Effector CD4-positive, alpha-beta T cell (primary cell): ENCODE data around the gene NCCRP1.

Experiments used
- DNase-seq: peaks from one replicate; pipeline ENCODE4 v3.0.0-alpha.2; 2020

NCCRP1 gene

GRCh38 chr19:39181500-39182173 lies 15.1 kb upstream of the NCCRP1 start:
- DNase-seq: no peak

- DNase-seq: no peak
These were observed 14.6 kb upstream of the NCCRP1 start for GRCh38 chr19:39182174-39182505.

DNA sequence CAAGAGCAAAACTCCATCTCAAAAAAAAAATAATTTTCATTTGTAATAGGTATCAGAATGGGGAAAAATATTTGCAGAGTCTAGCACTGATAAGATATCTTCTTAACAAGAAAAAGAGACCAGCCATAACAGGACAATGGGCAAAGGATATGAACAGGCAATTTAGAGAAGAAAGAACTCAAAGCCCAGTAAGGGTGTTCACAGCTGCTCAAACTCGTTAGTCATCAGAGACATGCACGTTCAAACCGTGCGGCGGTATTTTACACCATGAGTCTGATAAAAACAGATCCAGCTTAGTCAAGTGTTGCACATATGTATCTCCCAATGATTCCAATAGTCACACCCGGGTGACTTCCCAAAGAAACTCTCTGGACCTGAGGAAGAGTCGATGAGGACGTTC lies 13.7 kb upstream of the NCCRP1 start:
- no peak for DNase-seq

DNA sequence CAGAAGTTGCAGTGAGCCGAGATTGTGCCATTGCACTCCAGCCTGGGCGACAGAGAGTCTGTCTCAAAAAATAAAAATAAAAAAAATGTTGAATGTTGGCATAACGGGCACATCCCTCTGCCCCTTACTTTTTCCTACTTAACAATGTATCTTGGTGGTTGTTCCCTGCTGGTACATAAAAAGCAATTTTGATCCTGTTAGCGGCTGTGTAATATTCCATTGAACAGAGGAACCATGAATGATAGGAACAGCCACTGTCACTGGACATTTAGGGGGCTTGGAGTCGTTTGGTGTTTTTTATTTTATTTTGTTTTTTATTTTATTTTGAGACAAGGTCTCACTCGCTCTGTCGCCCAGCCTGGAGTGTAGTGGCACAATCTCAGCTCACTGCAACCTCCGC lies 10.4 kb upstream of the NCCRP1 start:
- no peak for DNase-seq

GRCh38 chr19:39187552-39187943 lies 9.2 kb upstream of the NCCRP1 start:
- DNase-seq: no peak

DNA sequence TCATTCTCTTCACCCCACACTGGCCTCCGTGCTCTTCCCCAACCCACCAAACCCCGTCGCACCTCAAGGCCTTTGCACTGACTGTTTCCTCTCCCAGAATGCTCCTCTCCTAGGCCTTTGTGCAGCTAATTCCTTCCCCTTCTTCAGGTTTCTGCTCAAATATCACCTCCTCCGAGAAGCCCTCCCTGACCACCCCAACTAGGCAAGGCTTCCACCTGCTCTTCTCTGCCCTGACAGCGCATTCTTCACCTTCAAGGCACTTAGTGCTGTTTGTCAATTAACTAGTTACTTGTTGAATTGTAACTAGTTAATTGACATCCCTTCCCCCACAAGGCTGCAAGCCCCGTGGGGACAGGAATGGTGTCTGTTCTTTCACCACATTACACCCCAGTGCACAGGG lies 7.8 kb upstream of the NCCRP1 start:
- no peak for DNase-seq

DNA sequence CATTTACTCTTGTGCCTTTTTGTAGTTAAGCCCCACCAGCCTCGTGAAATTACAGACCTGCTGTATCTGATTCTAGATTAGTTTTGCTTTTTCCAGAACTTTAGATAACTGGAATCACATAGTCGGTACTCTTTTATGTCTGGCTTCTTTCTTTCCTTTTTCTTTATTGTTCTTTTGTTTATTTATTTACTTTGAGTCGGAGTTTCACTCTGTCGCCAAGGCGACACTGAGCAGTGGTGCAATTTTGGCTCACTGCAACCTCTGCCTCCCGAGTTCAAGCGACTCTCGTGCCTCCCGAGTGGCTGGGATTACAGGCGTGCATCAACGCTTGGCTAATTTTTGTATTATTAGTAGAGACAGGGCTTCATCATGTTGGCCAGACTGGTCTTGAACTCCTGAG lies 6.0 kb upstream of the NCCRP1 start:
- DNase-seq: no peak

DNA sequence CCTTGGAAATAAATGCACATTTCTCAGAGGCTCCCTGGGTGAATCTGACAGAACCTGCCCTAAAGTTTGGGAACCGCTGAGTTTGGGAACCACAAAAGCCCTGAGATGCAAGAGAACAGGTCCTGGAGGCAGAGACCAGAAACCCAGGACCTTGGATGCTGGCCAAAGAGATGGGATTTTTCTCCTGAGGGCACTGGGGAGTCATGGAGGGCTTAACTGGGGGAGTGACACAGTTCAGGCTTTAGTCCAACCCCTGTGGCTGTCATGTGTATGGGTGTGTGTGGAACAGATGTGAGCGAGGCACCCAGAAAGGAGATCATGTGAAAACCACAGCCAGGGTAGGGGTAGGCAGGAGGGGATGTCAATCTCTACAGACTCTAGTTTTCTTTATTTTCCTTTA lies 3.9 kb upstream of the NCCRP1 start:
- DNase-seq: no peak

DNA sequence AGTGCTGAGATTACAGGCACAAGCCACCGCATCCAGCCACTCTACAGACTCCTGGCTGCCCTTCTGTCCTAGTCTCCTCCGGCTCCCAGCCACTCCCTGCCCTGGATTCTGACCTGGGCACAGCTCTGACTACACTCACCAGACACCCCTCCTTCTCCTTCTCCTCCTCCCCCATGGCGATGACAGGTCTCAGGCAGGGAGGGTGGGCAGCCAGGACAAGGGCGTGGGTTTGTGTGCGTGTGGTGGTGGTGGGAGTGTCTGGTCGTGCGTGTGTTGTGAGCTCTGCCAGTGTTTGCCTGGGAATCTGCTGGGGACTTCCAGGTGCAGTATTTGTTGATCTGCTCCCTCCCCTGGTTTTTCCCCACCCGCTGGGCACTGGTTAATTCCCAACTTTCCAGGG lies 3.0 kb upstream of the NCCRP1 start:
- no peak for DNase-seq

- DNase-seq: no peak
These were observed 1.8 kb upstream of the NCCRP1 start for GRCh38 chr19:39194832-39195542.

DNA sequence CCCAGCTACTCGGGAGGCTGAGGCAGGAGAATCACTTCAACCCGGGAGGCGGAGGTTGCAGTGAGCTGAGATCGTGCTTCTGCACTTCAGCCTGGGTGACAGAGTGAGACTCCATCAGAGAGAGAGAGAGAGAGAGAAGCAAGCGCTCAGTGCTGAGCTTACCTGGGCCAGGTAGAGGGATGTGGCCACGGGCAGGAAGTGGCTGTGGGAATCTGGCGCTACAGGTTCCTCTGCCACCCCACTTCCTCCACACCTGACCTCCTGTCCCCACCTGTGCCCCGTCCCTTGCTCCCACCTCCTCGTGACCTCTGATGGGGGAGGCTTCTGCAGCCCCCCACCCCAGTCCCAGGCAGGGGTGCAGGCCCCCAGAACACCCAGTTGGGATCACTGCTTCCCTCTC lies 1.0 kb upstream of the NCCRP1 start:
- DNase-seq: no peak

DNA sequence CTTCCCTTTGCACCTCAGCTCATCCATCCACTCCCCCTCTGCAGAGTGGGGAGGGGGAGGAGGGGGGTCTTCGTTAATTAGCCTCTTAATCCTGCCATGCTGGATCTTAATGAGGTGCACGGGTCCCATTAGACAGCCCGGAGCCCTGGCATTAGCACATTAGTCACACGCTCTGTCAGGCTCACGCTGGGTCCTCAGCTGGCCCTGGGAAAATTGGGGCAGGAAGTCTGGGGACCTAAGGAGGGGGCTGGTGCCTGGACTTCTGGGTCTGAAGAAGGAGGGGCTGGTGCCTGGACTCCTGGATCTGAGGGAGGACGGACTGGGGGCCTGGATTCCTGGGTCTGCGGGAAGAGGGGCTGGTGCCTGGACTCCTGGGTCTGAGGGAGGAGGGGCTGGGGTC lies 444 bp upstream of the NCCRP1 start:
- no peak for DNase-seq

DNA sequence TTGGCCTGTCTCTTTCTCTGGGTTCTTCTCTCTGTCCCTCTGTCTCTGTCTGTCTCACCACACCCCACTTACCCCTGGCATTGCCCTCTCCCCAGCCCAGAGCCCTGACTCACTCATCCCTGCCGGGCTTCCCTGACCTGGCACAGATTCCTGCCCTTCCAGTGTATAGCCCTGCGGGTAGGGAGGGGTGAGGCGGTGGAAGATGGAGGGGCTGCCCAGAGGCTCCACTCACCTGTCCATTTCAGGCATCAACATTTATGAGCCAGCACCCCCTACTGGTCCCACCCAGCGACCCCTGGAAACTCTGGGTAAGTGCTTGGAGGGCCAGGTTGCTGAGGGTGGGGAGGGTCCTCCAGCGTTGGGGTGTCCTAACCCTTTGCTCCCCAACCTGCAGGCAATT lies 1.0 kb downstream of the NCCRP1 start:
- DNase-seq: no peak

DNA sequence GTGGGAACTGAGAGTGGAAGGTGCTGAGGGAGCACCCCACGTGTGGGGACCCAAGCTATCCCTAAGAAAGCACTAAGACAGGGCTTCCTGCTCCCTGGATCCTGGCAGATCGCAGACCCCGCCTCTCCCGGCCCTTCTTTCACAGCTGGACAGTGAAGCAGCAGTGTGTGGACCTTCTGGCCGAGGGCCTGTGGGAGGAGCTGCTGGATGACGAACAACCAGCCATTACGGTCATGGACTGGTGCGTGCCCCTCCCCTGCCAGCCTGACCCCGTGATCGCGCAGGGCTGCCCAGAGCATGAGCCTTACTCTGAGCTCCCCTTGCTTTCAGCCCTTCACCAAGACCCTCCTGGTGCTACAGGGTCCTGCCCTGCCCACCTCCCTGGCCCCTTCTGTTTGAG lies 2.3 kb downstream of the NCCRP1 start:
- no peak for DNase-seq

DNA sequence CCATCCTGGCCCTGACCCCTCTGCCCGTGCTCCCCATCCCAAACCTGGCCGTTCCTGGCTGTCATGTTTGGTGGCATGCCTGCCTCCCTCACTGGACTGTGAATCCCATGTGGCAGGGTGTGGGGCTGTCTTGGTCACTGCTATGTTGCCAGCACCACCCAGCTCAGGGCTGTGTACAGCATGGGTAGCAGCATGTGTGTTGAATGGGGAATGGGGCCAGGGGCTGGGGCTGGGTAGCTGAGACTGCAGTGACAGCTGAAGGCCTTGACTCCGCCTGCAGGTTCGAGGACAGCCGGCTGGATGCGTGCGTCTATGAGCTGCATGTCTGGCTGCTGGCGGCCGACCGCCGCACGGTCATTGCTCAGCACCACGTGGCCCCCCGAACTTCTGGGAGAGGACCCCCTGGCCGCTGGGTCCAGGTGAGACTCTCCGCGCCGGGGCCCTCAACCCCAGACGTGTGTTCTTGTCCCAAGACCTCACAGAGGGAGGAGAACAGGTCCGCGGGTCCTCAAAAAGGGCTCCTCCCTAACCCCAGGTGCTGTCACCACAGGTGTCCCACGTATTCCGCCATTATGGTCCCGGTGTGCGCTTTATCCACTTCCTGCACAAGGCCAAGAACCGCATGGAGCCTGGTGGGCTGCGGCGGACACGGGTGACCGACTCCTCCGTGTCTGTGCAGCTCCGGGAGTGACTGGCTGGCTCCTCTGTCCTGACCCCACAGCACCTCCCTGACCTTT lies 3.5 kb downstream of the NCCRP1 start:
- no peak for DNase-seq

DNA sequence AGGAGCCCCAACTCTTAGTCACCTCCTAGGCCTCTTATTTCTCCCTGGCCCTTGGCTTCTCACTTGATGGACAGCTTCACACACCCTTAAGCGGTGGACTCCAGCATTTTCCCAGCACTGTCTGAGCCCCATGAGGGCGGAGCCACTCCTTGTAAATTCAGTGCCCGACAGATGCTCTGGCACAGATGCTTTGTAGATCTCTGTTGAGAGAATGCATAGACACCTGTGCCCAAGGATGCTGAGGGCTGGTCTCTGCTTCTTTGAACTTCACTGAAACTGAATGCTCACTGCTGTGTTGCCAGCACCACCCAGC lies 4.0 kb downstream of the NCCRP1 start:
- DNase-seq: no peak

- no peak for DNase-seq
These were observed 6.2 kb downstream of the NCCRP1 start for GRCh38 chr19:39202998-39203355.

DNA sequence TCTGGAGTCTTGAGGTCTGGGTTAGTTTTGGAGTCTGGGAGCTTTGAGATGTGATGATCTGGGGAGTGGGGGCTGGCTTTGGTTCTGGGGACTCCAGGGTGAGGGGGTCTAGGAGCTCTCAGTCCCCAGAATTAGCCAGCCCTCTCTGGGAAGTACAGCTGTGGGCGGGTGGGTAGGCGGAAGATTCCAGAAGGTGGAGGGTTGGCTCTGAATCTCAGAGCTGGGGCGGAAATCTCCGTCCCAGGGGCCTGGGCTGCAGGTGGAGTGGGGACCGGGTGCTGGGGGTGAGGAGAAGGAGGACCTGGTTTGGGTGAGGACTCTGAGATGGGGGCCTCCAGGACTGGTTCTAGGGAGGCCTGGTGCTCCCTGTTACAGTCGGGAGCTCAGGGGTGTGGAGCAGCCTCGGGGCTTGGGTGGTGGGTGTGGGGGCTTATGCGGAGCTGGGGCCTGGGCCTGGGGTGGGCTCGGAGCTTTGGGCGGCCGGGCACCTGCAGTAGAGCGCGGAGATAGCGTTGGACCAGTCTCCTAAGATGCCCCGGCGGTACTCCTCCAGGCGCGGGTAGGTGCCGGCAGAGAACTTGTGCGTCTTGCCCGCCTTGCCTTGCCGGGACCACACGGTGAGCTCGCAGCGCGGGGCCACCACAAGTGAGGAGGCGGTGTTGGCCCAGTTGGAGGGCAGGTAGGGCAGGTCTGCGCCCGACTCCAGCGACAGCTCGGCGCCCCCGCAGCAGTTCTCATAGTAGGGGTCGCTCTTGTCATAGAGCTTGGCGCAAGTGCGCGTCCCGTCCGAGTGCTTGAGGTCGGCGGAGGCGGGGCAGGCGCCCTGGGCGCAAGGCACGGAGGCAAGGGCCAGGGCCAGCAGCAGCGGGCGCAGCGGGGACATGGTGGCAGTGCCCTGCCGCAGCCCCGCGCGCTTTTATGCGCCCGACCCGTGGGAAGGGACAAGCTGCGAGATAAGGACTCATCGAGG lies 6.9 kb downstream of the NCCRP1 start, which contains the start of gene SYCN:
TSS of gene SYCN (minus strand) at position 892 of the 970 bp plus-strand sequence. CDS start at position 883, 9 bp downstream.
- DNase-seq: no peak

- DNase-seq: no peak
These were observed 8.6 kb downstream of the NCCRP1 start for GRCh38 chr19:39205449-39205764.

DNA sequence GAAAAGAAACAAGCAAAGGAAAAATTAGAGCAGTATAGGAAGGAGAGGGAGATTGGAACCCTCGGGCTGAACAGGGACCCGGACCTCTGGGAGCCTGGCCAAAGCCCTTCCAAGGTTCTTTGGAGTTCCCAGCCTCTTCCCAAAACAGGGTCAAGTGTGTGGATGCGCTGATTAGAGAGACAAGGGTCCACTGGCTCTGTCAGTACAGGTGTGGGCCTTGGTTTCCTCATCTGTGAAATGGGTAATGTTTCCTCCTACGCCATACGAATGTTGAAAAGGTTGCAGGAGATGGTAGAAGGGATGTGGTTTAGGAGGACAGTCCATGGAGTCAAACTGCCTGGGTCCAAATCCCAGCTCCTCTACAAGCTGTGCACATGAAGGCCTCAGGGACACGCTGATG lies 9.4 kb downstream of the NCCRP1 start:
- no peak for DNase-seq

GRCh38 chr19:39207293-39207836 lies 10.6 kb downstream of the NCCRP1 start:
- no peak for DNase-seq

DNA sequence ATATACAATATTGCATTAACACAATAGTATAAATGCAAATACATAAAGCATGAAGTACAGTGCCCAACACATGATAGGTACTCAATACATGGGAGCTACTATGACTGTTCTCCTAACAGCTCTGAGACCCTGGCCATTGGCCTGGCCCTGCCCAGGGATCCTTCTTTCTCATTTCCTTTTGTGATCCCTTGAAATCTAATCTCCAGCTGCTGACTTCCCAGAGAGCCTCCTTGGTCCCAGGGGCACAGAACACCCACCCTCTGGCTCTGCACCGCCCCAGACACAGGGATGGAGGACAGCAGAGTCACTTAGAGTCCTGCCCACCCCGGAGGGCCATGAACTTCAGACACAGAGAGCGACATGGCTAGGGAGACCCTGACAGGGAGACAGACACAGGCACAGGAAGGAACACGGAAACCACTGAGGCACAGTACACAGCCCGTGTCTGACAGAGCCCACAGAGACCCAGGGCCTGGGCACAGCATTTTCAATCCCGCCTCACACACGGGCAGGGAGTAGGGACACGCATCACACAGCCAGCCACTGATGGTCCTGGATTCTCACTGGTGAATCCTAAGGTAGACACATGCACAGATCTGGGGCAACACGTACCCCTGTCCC lies 11.5 kb downstream of the NCCRP1 start:
- no peak for DNase-seq

DNA sequence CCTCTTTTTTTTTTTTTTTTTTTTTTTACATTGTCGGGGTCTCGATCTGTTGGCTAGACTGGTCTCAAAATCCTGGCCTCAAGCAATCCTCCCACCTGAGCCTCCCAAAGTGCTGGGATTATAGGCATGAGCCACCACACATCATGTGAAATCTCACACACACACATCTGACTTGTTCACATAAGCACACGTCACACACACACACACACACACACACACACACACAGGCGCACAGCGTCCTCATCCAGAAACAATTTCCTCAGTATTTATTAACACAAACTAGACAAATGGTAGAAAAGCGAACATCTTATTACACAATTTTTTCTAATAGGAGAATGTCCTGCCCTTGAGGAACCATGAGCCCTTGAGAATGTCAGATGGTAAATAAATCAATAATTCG lies 12.4 kb downstream of the NCCRP1 start:
- DNase-seq: no peak
